Fibroblast of lung (primary cell): Measurements from ENCODE around the gene MEX3A. TPM values are rescaled to one million over a fixed set of nuclear protein-coding genes. Genes with fewer than 3 reads are reported as not detected.
"Not testable (repeated sequence)": the region's sequence is repeated elsewhere in the genome, so short reads cannot be mapped to it uniquely, and the experiment has no call there.

Experiments used
- DNase-seq, 2 donors: peaks; one replicate each; pipeline versions ENCODE4 v3.0.0 to v3.0.0-alpha.2; 2010; ENCODE audit warnings: low read depth in 2 of 2
- H2AFZ ChIP-seq: 2 replicates; pipeline ENCODE4 v1.5.1; 2012; ENCODE audit warnings: low read length, control low read depth, inconsistent platforms
- H3K27ac ChIP-seq: 2 replicates; pipeline ENCODE4 v1.5.1; 2011; ENCODE audit warnings: low read length, control low read depth; ENCODE audit not compliant: insufficient read depth
- H3K27me3 ChIP-seq: 2 replicates; pipeline ENCODE4 v1.5.1; 2011; ENCODE audit warnings: mild to moderate bottlenecking, low read length; ENCODE audit not compliant: control insufficient read depth, insufficient read depth
- H3K36me3 ChIP-seq: 2 replicates; pipeline ENCODE4 v1.5.1; 2011; ENCODE audit warnings: low read length; ENCODE audit not compliant: control insufficient read depth, insufficient read depth
- H3K4me1 ChIP-seq: 2 replicates; pipeline ENCODE4 v1.5.1; 2011; ENCODE audit warnings: low read length; ENCODE audit not compliant: control insufficient read depth, insufficient read depth; ENCODE audit errors: extremely low read depth
- H3K4me2 ChIP-seq: 2 replicates; pipeline ENCODE4 v1.5.1; 2011; ENCODE audit warnings: low read length, control low read depth; ENCODE audit not compliant: insufficient read depth; ENCODE audit errors: extremely low read depth
- H3K4me3 ChIP-seq, 4 experiments: fragments of 200-600 bp in 1 of 4; sonication (generic) in 1 of 4; replicated peaks in 1 of 4; 2 replicates each; pipeline ENCODE4 v1.5.1; 2011 to 2016; ENCODE audit warnings: low read length in 4 of 4, low read depth in 3 of 4, mild to moderate bottlenecking in 3 of 4, control low read depth in 2 of 4, inconsistent platforms in 1 of 4, mixed read lengths in 1 of 4; ENCODE audit not compliant: insufficient read depth in 1 of 4; ENCODE audit errors: control extremely low read depth in 1 of 4
- H3K79me2 ChIP-seq: 2 replicates; pipeline ENCODE4 v1.5.1; 2012; ENCODE audit warnings: mild to moderate bottlenecking, low read length, inconsistent platforms; ENCODE audit not compliant: control insufficient read depth, insufficient read depth
- H3K9ac ChIP-seq: 2 replicates; pipeline ENCODE4 v1.5.1; 2011; ENCODE audit warnings: mild to moderate bottlenecking, low read length, control low read depth; ENCODE audit not compliant: insufficient read depth
- H3K9me3 ChIP-seq: 2 replicates; pipeline ENCODE4 v1.5.1; 2012; ENCODE audit warnings: low read depth, low read length; ENCODE audit not compliant: control insufficient read depth, insufficient read depth
- H4K20me1 ChIP-seq: 2 replicates; pipeline ENCODE4 v1.5.1; 2011; ENCODE audit warnings: low read length; ENCODE audit not compliant: control insufficient read depth, insufficient read depth; ENCODE audit errors: extremely low read depth
- CTCF ChIP-seq, 2 donors: IDR thresholded peaks in 1 of 2; conservative IDR thresholded peaks in 1 of 2; 1 replicate in 1 of 2; 2 replicates in 1 of 2; pipeline ENCODE4 v1.5.1; 2011 to 2012; ENCODE audit warnings: low read length in 2 of 2, control low read depth in 1 of 2, inconsistent platforms in 1 of 2, low read depth in 1 of 2, mild to moderate bottlenecking in 1 of 2
- EZH2 ChIP-seq: IDR thresholded peaks from 2 replicates; pipeline ENCODE4 v1.5.1; 2012; ENCODE audit warnings: low read length, control low read depth, mild to moderate bottlenecking; ENCODE audit errors: missing control alignments
- polyA plus RNA-seq, 2 donors: library from polyadenylated mRNA; depleted of rRNA in 1 of 2; stranded (reverse) in 1 of 2; unstranded in 1 of 2; fragments of >200 nt; gene quantifications; 2 replicates each; pipeline ENCODE4 v1.2.1, GENCODE V29; 2011 to 2012; ENCODE audit warnings: missing spikeins in 1 of 2
- total RNA-seq: library from RNA; depleted of rRNA; stranded (reverse); fragments of >200 nt; gene quantifications from 2 replicates; pipeline ENCODE4 v1.2.1, GENCODE V29; 2014

The MEX3A gene
- total and polyA plus RNA-seq, 2 donors (not counting 1 experiment from before 2014, with no cell fraction given) = 0.96 to 1.7 TPM

DNA sequence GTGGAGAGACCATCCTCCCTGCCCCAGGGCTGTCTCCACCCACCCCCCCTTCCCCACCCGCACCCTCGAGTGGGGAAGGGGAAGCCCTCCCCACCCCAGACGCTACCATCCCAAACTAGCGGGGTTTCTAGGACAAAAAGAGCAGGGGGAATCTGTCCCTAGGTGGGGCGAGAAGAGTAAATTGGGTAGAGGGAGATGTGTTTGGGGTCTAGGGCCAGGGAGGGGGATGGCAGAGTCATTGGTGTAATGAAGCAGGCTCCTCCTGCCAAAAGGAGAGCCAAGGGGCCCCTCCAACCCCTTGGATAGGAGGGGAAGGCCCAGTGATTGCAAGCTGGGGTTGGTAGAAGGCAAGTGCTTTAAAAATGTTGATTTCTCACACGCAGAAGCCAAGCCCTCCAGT is 10.0 kb downstream of the MEX3A start:
- Histone ChIP-seq H3K79me2 (no peaks in the 10 kb centered on the region), H3K9me3 (no peaks in the 10 kb centered on the region), H3K4me3 (no peak overlapping the region), H3K4me2 (no peak overlapping the region), H4K20me1 (no peaks in the 10 kb centered on the region), H2AFZ (no peak overlapping the region), H3K27ac (no peak overlapping the region), H3K36me3 (peaks cover 2% of the 10 kb centered on the region), H3K4me1 (no peaks in the 10 kb centered on the region), H3K9ac (no peak overlapping the region), H3K27me3 (no peaks in the 10 kb centered on the region)
- TF ChIP-seq CTCF (conservative IDR thresholded peaks at IDR 0.05 in 1 of 2, IDR thresholded peaks at IDR 0.05 in 1 of 2; ENCODE audit: low read depth in 1 of 2, low read length in 2 of 2) (no peak), EZH2 (no peak)
- no peak for DNase-seq

GRCh38 chr1:156071332-156071816 is 10.9 kb downstream of the MEX3A start:
- H3K27me3 ChIP-seq, DNase-seq, H3K4me2 ChIP-seq, H4K20me1 ChIP-seq, H3K36me3 ChIP-seq, H3K4me1 ChIP-seq, H3K27ac ChIP-seq, H2AFZ ChIP-seq, H3K79me2 ChIP-seq, H3K9me3 ChIP-seq, H3K9ac ChIP-seq, H3K4me3 ChIP-seq: not testable (repeated sequence)

DNA sequence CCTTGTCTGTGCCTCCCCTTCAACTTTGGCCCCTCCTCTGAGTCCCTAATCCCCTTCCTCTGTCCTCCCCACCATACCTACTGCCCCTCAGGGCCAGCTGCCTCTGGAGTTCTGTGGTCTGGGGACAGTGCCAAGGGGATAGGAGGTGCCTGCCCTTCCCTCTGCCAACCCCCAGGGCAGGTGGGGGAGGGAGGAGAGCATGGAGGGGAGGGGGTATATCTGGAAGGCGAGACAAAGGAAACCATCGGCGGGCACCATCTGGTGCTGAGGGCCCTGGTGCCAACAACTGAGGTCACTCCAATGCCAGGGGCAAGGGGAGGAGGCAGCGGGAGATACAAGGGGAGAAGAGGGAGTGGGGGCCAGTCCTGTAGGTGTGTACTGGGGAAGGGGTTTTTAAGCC is 11.7 kb downstream of the MEX3A start:
- H2AFZ ChIP-seq = no peak overlapping the region
- H3K27me3 ChIP-seq = no peaks in the 10 kb centered on the region
- TF ChIP-seq EZH2 (no peak), CTCF (conservative IDR thresholded peaks at IDR 0.05 in 1 of 2, IDR thresholded peaks at IDR 0.05 in 1 of 2; ENCODE audit: low read depth in 1 of 2, low read length in 2 of 2) (no peak)

More for the DNA sequence above, 11.7 kb downstream of the MEX3A start:
- Histone ChIP-seq H4K20me1 (no peaks in the 10 kb centered on the region), H3K27ac (no peak overlapping the region), H3K4me2 (no peak overlapping the region), H3K9me3 (no peaks in the 10 kb centered on the region), H3K9ac (no peak overlapping the region), H3K79me2 (no peaks in the 10 kb centered on the region), H3K4me3 (no peak overlapping the region), H3K36me3 (no peaks in the 10 kb centered on the region), H3K4me1 (no peaks in the 10 kb centered on the region)
- no peak for DNase-seq
